Measurements from ENCODE around the gene CXADR.
A peak's percentile ranks its signal among the peaks of the same experiment; 100 is the strongest.
"Not testable (repeated sequence)": the region's sequence is repeated elsewhere in the genome, so short reads cannot be mapped to it uniquely, and the experiment has no call there.

Gene CXADR

GRCh38 chr21:17512253-17513213, at the start of gene CXADR:
TSS of gene CXADR (plus strand) at chr21:17513043. CDS start at chr21:17513130, 87 bp downstream.
- DNase-seq: peak; percentile 75

- no peak for DNase-seq
Observed at GRCh38 chr21:17466166-17466565, 46.7 kb upstream of the CXADR start.

GRCh38 chr21:17467392-17467791, 45.5 kb upstream of the CXADR start:
- no peak for DNase-seq

GRCh38 chr21:17467829-17468228, 45.0 kb upstream of the CXADR start:
- DNase-seq: no peak

- DNase-seq: no peak
Observed at GRCh38 chr21:17468698-17469097, 44.1 kb upstream of the CXADR start.

- DNase-seq: no peak
Observed at GRCh38 chr21:17469727-17470126, 43.1 kb upstream of the CXADR start.

GRCh38 chr21:17472182-17472581, 40.7 kb upstream of the CXADR start:
- no peak for DNase-seq

GRCh38 chr21:17472592-17473271, 40.1 kb upstream of the CXADR start:
- DNase-seq: no peak

- DNase-seq: no peak
Observed at GRCh38 chr21:17476006-17476405, 36.8 kb upstream of the CXADR start.

- DNase-seq: not testable (repeated sequence)
Observed at GRCh38 chr21:17478156-17478555, 34.7 kb upstream of the CXADR start.

- no peak for DNase-seq
Observed at GRCh38 chr21:17479606-17480005, 33.2 kb upstream of the CXADR start.

GRCh38 chr21:17482928-17483327, 29.9 kb upstream of the CXADR start:
- no peak for DNase-seq

GRCh38 chr21:17488620-17489019, 24.2 kb upstream of the CXADR start:
- no peak for DNase-seq

GRCh38 chr21:17489565-17489964, 23.3 kb upstream of the CXADR start:
- not testable (repeated sequence) for DNase-seq

- DNase-seq: no peak
Observed at GRCh38 chr21:17491716-17492414, 21.0 kb upstream of the CXADR start.

- no peak for DNase-seq
Observed at GRCh38 chr21:17492415-17493168, 20.3 kb upstream of the CXADR start.

GRCh38 chr21:17494051-17494450, 18.8 kb upstream of the CXADR start:
- no peak for DNase-seq

GRCh38 chr21:17495680-17496079, 17.2 kb upstream of the CXADR start:
- no peak for DNase-seq

GRCh38 chr21:17497316-17497715, 15.5 kb upstream of the CXADR start:
- DNase-seq: no peak

GRCh38 chr21:17498586-17498985, 14.3 kb upstream of the CXADR start:
- DNase-seq: no peak

- DNase-seq: no peak
Observed at GRCh38 chr21:17501107-17502006, 11.5 kb upstream of the CXADR start.

GRCh38 chr21:17502985-17503384, 9.9 kb upstream of the CXADR start:
- not testable (repeated sequence) for DNase-seq

Data from activated naive CD4-positive, alpha-beta T cell treated with Interleukin-2 at 50 U/mL for 16 hours (primary cell).